Small intestine (tissue), 7 donors: ENCODE measurements around the gene SULT4A1. TPM values are rescaled to one million over a fixed set of nuclear protein-coding genes. Genes with fewer than 3 reads are reported as not detected.
"Not testable (repeated sequence)": the region's sequence is repeated elsewhere in the genome, so short reads cannot be mapped to it uniquely, and the experiment has no call there.

ENCODE experiments used
- DNase-seq, 2 donors: peaks; one replicate each; pipeline versions ENCODE4 v3.0.0 to v3.0.0-alpha.2; 2013
- FAIRE-seq: peaks from 2 replicates; lab custom pipeline; 2012; peaks lifted over from hg19 to GRCh38; lab: Jason Lieb, UNC
- H3K27ac ChIP-seq, 3 donors: one replicate each; pipeline ENCODE4 v1.5.1; 2013; ENCODE audit warnings: low read length in 2 of 3, mild to moderate bottlenecking in 2 of 3, control low read depth in 1 of 3, inconsistent platforms in 1 of 3, low read depth in 1 of 3, moderate library complexity in 1 of 3
- H3K27me3 ChIP-seq, 3 donors: one replicate each; pipeline ENCODE4 v1.6.1; 2013; ENCODE audit warnings: low read length in 3 of 3, inconsistent platforms in 1 of 3; ENCODE audit not compliant: control insufficient read depth in 3 of 3, insufficient read depth in 3 of 3
- H3K36me3 ChIP-seq, 3 donors: one replicate each; pipeline ENCODE4 v1.6.1; 2013; ENCODE audit warnings: low read length in 3 of 3, inconsistent platforms in 1 of 3, low read depth in 1 of 3, mild to moderate bottlenecking in 1 of 3, moderate library complexity in 1 of 3; ENCODE audit not compliant: control insufficient read depth in 3 of 3, insufficient read depth in 2 of 3
- H3K4me1 ChIP-seq, 3 donors: one replicate each; pipeline ENCODE4 v1.6.1; 2013; ENCODE audit warnings: low read length in 2 of 3, inconsistent platforms in 1 of 3, low read depth in 1 of 3, mild to moderate bottlenecking in 1 of 3, moderate library complexity in 1 of 3; ENCODE audit not compliant: control insufficient read depth in 3 of 3, insufficient read depth in 2 of 3
- H3K4me3 ChIP-seq, 3 donors: one replicate each; pipeline ENCODE4 v1.5.1; 2013; ENCODE audit warnings: low read length in 3 of 3, control low read depth in 1 of 3, inconsistent platforms in 1 of 3, low read depth in 1 of 3, mild to moderate bottlenecking in 1 of 3, moderate library complexity in 1 of 3
- H3K9me3 ChIP-seq, 2 donors: one replicate each; pipeline ENCODE4 v1.6.1; 2013; ENCODE audit warnings: low read depth in 1 of 2, low read length in 1 of 2; ENCODE audit not compliant: control insufficient read depth in 2 of 2, insufficient read depth in 1 of 2
- WGBS, 3 donors: extraction: QIAGEN DNeasy Blood & Tissue Kit; methylation state at CpG; one replicate each; pipeline ENCODE4 v1.1.7; 2013; 5-methylcytosine and 5-hydroxymethylcytosine counted together
- polyA plus RNA-seq, 4 donors: library from polyadenylated mRNA; stranded (reverse) in 3 of 4; unstranded in 1 of 4; fragments of 200-250 nt in 3 of 4; fragments of 120-200 nt in 1 of 4; gene quantifications; one replicate each; pipeline versions ENCODE4 v1.2.1 to v1.2.3, GENCODE V29; 2013
- donor health status: healthy with polysubstance abuse.
- donor health status: control.
- donor health status: control.
- donor health status: Bipolar disorder and iron deficiency.
- donor health status: healthy.

The SULT4A1 gene
- polyA plus RNA-seq, 4 donors, result 0.53 to 60.4 (median 17.9) TPM

- H3K36me3 ChIP-seq, result no peaks in the 10 kb centered on the region
- H3K4me1 ChIP-seq, result no peaks in the 10 kb centered on the region
- no peaks in the 10 kb centered on the region for H3K9me3 ChIP-seq
- 42 to 55% (median 53%) methylated on average over 12 of the region's 12 CpGs for WGBS, 3 donors
- DNase-seq, result no peak
- no peak overlapping the region for H3K4me3 ChIP-seq
- H3K27me3 ChIP-seq, result peaks cover 0 to 3% (median 0%) of the 10 kb centered on the region in 3 donors
- no peak overlapping the region for H3K27ac ChIP-seq
- no peak for FAIRE-seq
Measured at GRCh38 chr22:43878079-43878795, 15.9 kb upstream of the SULT4A1 start.

DNA sequence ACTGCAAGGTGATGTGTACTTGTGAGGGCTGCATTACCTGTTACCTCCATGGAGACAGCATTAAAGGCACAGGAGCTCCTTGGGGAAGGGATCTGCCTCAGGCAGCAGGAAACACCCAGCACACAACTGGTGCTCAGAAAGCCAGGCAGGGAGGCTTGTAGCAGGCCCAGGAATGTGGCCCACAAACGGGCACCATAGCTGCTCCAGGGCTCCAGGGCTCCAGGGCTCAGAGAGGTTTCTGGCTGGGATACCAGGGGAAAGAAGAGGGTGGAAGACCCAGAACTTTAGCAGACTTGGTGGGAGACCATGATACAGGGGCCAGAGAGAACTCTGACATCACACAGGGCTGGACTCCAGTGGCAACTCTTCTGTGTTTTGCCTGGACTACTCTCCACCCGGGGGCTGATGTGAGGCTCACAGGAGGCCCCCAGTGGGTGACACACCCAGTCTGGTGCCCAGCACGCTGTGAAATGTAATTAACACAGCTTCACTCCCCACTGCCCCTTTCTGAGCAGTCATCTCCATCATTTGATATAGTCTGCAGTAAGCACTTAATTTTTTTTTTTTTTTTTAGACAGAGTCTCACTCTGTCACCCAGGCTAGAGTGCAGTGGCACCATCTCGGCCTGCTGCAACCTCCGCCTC, 14.7 kb upstream of the SULT4A1 start:
- no peak for FAIRE-seq
- no peak for DNase-seq
- Histone ChIP-seq H3K4me3 (no peak overlapping the region), H3K36me3 (no peaks in the 10 kb centered on the region), H3K4me1 (no peaks in the 10 kb centered on the region), H3K27ac (no peak overlapping the region), H3K9me3 (no peaks in the 10 kb centered on the region), H3K27me3 (peaks cover 0 to 3% (median 0%) of the 10 kb centered on the region in 3 donors)
- 57 to 71% (median 63%) methylated on average over 5 of the region's 5 CpGs for WGBS, 3 donors

- no peaks in the 10 kb centered on the region for H3K36me3 ChIP-seq
- DNase-seq (no peak), FAIRE-seq (no peak)
- WGBS, 3 donors, result 85 to 90% (median 87%) methylated on average over 5 of the region's 5 CpGs
- no peaks in the 10 kb centered on the region for H3K9me3 ChIP-seq
- H3K4me3 ChIP-seq, result no peak overlapping the region
- H3K4me1 ChIP-seq, result no peaks in the 10 kb centered on the region
- H3K27ac ChIP-seq, result no peak overlapping the region
- peaks cover 0 to 3% (median 0%) of the 10 kb centered on the region in 3 donors for H3K27me3 ChIP-seq
Measured at GRCh38 chr22:43869799-43870198, 7.5 kb upstream of the SULT4A1 start.

GRCh38 chr22:43869001-43869400, 6.7 kb upstream of the SULT4A1 start:
- WGBS, 3 donors, result 71 to 79% (median 75%) methylated on average over 4 of the region's 4 CpGs

DNA sequence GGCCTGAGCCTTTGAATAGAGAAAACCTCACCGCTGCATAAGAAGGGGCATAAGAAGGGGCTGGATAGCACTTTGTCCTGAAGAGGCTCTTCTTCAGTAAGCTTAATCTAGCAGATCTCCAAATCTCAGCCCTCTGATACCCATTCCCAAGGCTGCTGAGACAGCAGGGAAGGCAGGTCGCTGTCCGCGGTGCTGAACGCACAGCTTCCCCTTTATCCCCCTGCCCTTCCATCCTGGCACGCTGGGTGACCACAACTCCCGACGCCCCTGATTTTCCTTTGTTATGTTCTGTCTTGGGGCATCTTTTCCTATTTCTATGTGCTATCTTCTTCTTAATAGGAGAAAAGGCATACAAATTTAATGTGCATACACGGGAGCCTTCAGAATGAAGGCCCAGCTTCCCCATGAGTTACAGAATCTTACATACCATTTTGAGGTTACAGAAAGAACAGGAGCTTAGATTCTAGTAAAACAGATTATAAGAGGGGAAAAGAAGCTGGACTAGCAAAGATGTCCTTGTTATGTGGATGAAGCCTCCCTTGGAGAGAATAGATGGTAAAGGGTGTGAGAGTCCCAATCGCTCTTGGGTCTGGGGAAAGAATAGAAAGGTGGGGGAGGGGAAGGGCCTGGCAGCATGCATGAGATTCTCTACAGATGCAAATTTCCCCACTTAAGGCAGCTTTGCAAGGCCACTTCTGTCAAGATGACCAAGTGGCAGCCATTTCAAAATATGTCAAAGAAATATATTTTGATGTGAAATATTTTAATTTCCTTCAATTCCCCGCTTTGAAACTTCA, 5.7 kb upstream of the SULT4A1 start:
- 7 to 11% (median 10%) methylated on average over 11 of the region's 11 CpGs for WGBS, 3 donors
- no peaks in the 10 kb centered on the region for H3K36me3 ChIP-seq
- FAIRE-seq, result no peak
- peak; percentile 44 to 74 for DNase-seq
- H3K9me3 ChIP-seq, result no peaks in the 10 kb centered on the region
- H3K4me3 ChIP-seq, result no peak overlapping the region
- no peak overlapping the region for H3K27ac ChIP-seq
- H3K27me3 ChIP-seq, result peaks cover 0 to 9% (median 4%) of the 10 kb centered on the region in 3 donors
- no peaks in the 10 kb centered on the region for H3K4me1 ChIP-seq

More at GRCh38 chr22:43869001-43869400, 6.7 kb upstream of the SULT4A1 start:
- not testable (repeated sequence) for H3K36me3 ChIP-seq, DNase-seq, H3K9me3 ChIP-seq, H3K27me3 ChIP-seq, H3K4me3 ChIP-seq, H3K4me1 ChIP-seq, FAIRE-seq, H3K27ac ChIP-seq

GRCh38 chr22:43862882-43863202, 529 bp upstream of the SULT4A1 start:
- H3K4me3 ChIP-seq, result no peak overlapping the region
- DNase-seq (no peak), FAIRE-seq (no peak)
- H3K27me3 ChIP-seq, result peaks cover 0 to 15% (median 14%) of the 10 kb centered on the region in 3 donors
- H3K27ac ChIP-seq, result peak overlapping the region in 1 of 3 donors; percentile 65
- H3K9me3 ChIP-seq, result no peaks in the 10 kb centered on the region
- no peaks in the 10 kb centered on the region for H3K36me3 ChIP-seq
- WGBS, 3 donors, result 18 to 65% (median 38%) methylated on average over 11 of the region's 11 CpGs
- peaks cover 0 to 2% (median 0%) of the 10 kb centered on the region in 3 donors for H3K4me1 ChIP-seq

DNA sequence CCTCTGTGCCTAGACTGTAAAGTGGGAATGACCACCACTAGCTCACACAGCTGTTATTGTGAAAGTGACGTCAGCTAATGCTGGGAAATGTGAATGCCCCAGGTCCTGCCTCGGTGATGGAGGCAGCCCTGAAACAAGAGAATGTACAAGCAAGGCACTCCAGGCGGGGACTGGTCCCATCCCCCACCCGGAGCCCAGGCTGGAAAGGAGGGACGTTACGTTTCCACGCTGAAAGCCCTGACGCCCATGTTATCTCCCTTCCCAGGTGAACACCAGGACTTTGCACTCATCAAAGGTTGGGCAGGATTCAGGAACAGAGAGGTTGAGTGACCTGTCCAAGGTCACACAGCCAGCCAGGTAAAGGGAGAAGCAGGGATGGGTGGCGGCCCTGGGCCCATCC, 784 bp downstream of the SULT4A1 start:
- no peaks in the 10 kb centered on the region for H3K36me3 ChIP-seq
- H3K27ac ChIP-seq, result peak overlapping the region in 2 of 3 donors; percentile 42 to 74
- peak overlapping the region in 1 of 3 donors; percentile 68 for H3K4me3 ChIP-seq
- FAIRE-seq, result no peak
- peaks cover 0 to 15% (median 14%) of the 10 kb centered on the region in 3 donors for H3K27me3 ChIP-seq
- H3K4me1 ChIP-seq, result peaks cover 0 to 2% (median 0%) of the 10 kb centered on the region in 3 donors
- H3K9me3 ChIP-seq, result peaks cover 0 to 1% of the 10 kb centered on the region in 2 donors
- 17 to 43% (median 33%) methylated on average over 9 of the region's 9 CpGs for WGBS, 3 donors
- peak; percentile 39 to 96 for DNase-seq

DNA sequence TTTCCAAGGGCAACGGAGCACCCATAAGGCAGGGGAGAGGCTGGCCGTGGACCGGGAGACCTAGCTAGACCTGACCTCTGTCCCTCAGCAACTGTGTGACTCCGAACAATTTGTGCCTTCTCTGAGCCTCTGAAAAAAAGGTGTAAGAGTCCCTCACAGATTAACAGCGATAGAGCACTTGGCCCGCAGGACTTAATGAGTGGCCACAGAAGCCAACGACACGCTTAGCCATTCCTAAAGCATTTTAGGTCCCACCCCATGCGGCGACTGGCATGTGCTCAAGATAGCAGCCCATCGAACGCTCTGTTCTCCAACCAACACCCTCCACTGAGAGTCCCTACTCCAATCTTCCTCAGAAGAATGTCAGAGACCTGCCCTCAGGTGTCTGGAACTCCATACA, 1.5 kb downstream of the SULT4A1 start:
- Histone ChIP-seq H3K9me3 (peaks cover 0 to 4% of the 10 kb centered on the region in 2 donors), H3K36me3 (no peaks in the 10 kb centered on the region), H3K27ac (peak overlapping the region in 2 of 3 donors; percentile 42 to 74), H3K4me3 (peak overlapping the region in 1 of 3 donors; percentile 68), H3K27me3 (peaks cover 0 to 15% (median 14%) of the 10 kb centered on the region in 3 donors), H3K4me1 (peaks cover 0 to 2% (median 0%) of the 10 kb centered on the region in 3 donors)
- DNase-seq (peak in 1 of 2 donors; percentile 68), FAIRE-seq (no peak)
- 17 to 74% (median 44%) methylated on average over 12 of the region's 12 CpGs for WGBS, 3 donors
